Body of pancreas (tissue), 4 donors: ENCODE results near the gene PIP5K1B.

ENCODE experiments used
- POLR2A ChIP-seq, 3 donors: fragments of 450-650 bp; IDR thresholded peaks; one replicate each; pipeline ENCODE4 v1.6.1; 2016; ENCODE audit warnings: antibody characterized with exemption in 3 of 3, mild to moderate bottlenecking in 2 of 3
- TF ChIP-seq, protein P1 (sequence below), 7 experiments: fragments of 450-650 bp in 4 of 7; fragments of 200-600 bp in 3 of 7; sonication (generic) in 3 of 7; IDR thresholded peaks; one replicate each; pipeline ENCODE4 v1.5.1; 2016 to 2019; ENCODE audit warnings: antibody characterized with exemption in 7 of 7

DNA sequence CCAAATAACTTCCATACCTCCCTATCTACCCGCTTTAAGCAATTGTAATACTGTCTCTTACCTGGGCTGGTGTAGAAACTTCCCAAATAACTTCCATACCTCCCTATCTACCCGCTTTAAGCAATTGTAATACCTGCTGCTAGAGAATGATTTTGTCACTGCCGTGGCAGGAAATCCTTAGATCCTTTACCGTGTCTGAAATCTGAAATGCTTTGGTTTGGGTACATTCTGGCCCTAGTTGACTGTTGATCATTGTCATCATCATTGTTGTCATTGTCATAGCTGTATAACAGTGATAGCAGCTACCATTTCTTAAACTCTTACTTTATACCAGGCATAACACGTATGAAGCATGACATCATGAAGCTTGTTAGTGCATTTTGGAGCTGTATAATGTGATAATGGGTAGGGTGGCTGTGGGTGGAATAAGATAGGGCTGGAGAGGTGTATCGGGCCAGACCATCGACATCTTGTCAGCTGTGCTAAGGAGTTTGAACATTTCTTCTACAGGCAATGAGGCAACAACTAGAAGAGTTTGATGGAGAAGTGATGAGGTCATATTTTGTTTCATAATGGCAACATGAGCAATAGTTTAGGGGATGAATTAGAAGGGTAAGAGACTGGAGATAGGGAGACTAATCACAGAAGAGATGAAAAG lies 15.7 kb downstream of the PIP5K1B start:
- TF ChIP-seq, protein P1, sequence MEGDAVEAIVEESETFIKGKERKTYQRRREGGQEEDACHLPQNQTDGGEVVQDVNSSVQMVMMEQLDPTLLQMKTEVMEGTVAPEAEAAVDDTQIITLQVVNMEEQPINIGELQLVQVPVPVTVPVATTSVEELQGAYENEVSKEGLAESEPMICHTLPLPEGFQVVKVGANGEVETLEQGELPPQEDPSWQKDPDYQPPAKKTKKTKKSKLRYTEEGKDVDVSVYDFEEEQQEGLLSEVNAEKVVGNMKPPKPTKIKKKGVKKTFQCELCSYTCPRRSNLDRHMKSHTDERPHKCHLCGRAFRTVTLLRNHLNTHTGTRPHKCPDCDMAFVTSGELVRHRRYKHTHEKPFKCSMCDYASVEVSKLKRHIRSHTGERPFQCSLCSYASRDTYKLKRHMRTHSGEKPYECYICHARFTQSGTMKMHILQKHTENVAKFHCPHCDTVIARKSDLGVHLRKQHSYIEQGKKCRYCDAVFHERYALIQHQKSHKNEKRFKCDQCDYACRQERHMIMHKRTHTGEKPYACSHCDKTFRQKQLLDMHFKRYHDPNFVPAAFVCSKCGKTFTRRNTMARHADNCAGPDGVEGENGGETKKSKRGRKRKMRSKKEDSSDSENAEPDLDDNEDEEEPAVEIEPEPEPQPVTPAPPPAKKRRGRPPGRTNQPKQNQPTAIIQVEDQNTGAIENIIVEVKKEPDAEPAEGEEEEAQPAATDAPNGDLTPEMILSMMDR (IDR thresholded peaks at IDR 0.05) = no peak
- no peak for TF ChIP-seq POLR2A (IDR thresholded peaks at IDR 0.05)
